AG04449 (cell line): ENCODE data around the gene UPK1B.

Experiments used
- CTCF ChIA-PET: fragments of 350-600 bp; formaldehyde crosslinking; extraction: SDS; loops from one replicate; lab custom pipeline; 2021; ENCODE audit warnings: antibody characterized with exemption; lab: Yijun Ruan, JAX
- POLR2A ChIA-PET: fragments of 400-600, 350-600 bp; formaldehyde crosslinking; extraction: SDS; loops from one replicate; lab custom pipeline; 2020; ENCODE audit warnings: antibody characterized with exemption, inconsistent platforms; lab: Yijun Ruan, JAX
- DNase-seq: peaks from one replicate; pipeline ENCODE4 v3.0.0-alpha.2; 2010; ENCODE audit warnings: low read depth, low spot score
- H3K4me3 ChIP-seq: 2 replicates; pipeline ENCODE4 v1.5.1; 2011; ENCODE audit warnings: low read depth, mild to moderate bottlenecking, control low read depth, low read length
- CTCF ChIP-seq: IDR thresholded peaks from one replicate; pipeline ENCODE4 v1.5.1; 2011; ENCODE audit warnings: mild to moderate bottlenecking, moderate library complexity, low read length, control low read depth, inconsistent platforms; ENCODE audit not compliant: insufficient read depth; ENCODE audit errors: missing control alignments

The UPK1B gene

DNA sequence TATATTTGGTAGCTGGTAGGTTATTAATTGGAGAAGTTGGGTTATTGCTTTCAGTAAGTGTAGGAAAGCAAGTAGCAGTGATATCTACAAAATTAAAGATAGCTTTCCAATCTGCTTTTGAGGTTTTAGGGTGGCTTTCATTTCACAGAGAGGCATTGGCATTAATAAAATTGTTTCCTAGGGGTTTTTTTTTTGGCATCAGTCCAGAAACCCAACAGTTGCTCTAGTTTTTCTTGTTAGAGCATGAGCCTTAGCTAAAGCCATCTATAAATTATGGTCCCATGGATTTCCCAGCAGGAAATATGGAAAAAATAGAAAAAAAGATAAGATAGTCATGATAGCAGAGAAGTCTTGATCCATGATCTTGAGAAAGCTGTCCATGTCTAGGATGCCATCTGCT is 70.3 kb downstream of the UPK1B start:
- no peak overlapping the region for H3K4me3 ChIP-seq
- ChIA-PET POLR2A (interaction anchor here (0.7 kb wide), 1 partner anchor 202 kb away, joined by 3 read pairs; no protein-coding TSS in a partner anchor), CTCF (interaction anchor here (0.7 to 7.0 kb wide), 6 partner anchors 9 to 359 kb away, joined by 3 to 173 read pairs (median 4); partner anchors contain the start of gene TEX55)
- DNase-seq: no peak
- TF ChIP-seq CTCF: no peak

DNA sequence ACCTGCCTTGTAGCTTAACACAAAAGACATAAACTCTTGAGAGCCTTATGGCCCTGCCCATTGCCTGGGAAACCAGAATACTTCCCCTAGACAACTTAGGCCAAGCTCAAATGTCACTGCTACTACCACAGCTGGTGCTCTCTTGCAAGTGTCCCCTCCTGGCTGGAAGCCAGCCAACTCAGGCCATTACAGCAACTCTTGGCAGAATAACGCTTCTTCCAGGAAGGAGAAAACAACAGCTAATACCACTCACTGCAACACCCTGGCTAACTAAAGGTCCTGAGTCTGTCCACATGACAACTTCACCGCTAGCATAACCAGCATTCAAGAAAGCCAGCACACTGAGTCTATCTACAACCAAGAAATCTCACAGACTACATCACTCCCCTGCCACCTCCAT is 72.4 kb downstream of the UPK1B start:
- no peak for DNase-seq
- TF ChIP-seq CTCF: no peak
- H3K4me3 ChIP-seq: no peak overlapping the region
- ChIA-PET CTCF (interaction anchor here (0.6 to 7.0 kb wide), 7 partner anchors 9 to 107 kb away, joined by 3 to 173 read pairs (median 3); partner anchors contain the start of gene TEX55), POLR2A (no interaction called here)
